BJ (cell line): ENCODE measurements around the gene RSBN1. TPM values are rescaled to one million over a fixed set of nuclear protein-coding genes. Genes with fewer than 3 reads are reported as not detected.

Experiments used
- CTCF ChIA-PET: fragments of 350-600 bp; formaldehyde crosslinking; extraction: SDS; loops from one replicate; lab custom pipeline; 2021; ENCODE audit warnings: antibody characterized with exemption, inconsistent platforms; lab: Yijun Ruan, JAX
- POLR2A ChIA-PET: fragments of 300-600 bp; sonication (Branson Sonifier 250); formaldehyde crosslinking; extraction: SDS; loops from one replicate; lab custom pipeline; 2021; ENCODE audit warnings: antibody characterized with exemption; lab: Charles Lee
- DNase-seq: peaks from one replicate; pipeline ENCODE4 v3.0.0-alpha.2; 2011; ENCODE audit warnings: low read depth
- H3K27me3 ChIP-seq: 2 replicates; pipeline ENCODE4 v1.6.0; 2011; ENCODE audit warnings: low read length; ENCODE audit not compliant: control insufficient read depth, insufficient read depth
- H3K36me3 ChIP-seq: 2 replicates; pipeline ENCODE4 v1.5.1; 2011; ENCODE audit warnings: low read length; ENCODE audit not compliant: control insufficient read depth, insufficient read depth
- H3K4me3 ChIP-seq: 2 replicates; pipeline ENCODE4 v1.5.1; 2011; ENCODE audit warnings: low read depth, mild to moderate bottlenecking, control low read depth, low read length
- polyA plus RNA-seq: library from polyadenylated mRNA; depleted of rRNA; stranded (reverse); fragments of >200 nt; gene quantifications from 2 replicates; pipeline ENCODE4 v1.2.3, GENCODE V29; 2011; rRNA removed
- TF ChIP-seq, protein P1 (sequence below): IDR thresholded peaks from 2 replicates; pipeline ENCODE4 v1.5.1; 2011; ENCODE audit warnings: low read depth, mild to moderate bottlenecking, control low read depth, inconsistent platforms, low read length, moderate library complexity; ENCODE audit not compliant: insufficient read depth

RSBN1 gene
- polyA plus RNA-seq, 1 experiment = 4.0 TPM

DNA sequence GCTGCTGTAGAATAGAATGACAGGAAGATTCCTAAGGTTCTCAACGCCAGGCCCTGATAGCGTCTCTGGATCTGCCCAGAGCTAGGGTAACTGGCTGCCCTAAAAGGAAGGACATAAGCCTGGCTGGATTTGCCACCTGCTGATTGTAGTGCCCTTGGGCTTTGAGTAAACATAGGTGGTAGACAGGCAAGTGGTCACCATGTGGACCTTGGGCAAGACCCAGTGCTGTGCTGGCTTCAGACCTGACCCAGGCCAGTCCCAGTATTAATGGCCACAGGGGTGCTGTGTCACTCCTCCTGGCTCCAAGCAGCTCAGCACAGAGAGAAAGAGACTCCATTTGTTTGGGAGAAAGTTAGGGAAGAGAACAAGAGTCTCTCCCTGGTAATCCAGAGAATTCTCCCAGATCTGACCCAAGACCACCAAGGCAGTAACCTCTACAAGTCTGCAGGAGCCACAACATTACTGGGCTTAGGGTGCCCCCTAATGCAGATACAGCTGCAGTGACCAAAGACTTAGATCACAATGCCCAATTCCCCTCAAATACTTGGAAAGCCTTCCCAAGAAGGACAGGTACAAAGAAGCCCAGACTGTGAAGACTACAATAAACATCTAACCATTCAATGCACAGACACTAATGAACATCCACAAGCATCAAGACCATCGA is 97.5 kb downstream of the RSBN1 start:
- peaks cover 1% of the 10 kb centered on the region for H3K36me3 ChIP-seq
- no peak for DNase-seq
- TF ChIP-seq, protein P1, sequence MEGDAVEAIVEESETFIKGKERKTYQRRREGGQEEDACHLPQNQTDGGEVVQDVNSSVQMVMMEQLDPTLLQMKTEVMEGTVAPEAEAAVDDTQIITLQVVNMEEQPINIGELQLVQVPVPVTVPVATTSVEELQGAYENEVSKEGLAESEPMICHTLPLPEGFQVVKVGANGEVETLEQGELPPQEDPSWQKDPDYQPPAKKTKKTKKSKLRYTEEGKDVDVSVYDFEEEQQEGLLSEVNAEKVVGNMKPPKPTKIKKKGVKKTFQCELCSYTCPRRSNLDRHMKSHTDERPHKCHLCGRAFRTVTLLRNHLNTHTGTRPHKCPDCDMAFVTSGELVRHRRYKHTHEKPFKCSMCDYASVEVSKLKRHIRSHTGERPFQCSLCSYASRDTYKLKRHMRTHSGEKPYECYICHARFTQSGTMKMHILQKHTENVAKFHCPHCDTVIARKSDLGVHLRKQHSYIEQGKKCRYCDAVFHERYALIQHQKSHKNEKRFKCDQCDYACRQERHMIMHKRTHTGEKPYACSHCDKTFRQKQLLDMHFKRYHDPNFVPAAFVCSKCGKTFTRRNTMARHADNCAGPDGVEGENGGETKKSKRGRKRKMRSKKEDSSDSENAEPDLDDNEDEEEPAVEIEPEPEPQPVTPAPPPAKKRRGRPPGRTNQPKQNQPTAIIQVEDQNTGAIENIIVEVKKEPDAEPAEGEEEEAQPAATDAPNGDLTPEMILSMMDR = no peak
- ChIA-PET CTCF (interaction anchor here (0.6 to 2.0 kb wide), 4 partner anchors 15 to 575 kb away, joined by 3 to 6 read pairs (median 4); no protein-coding TSS in a partner anchor), POLR2A (no interaction called here)
- H3K27me3 ChIP-seq = no peaks in the 10 kb centered on the region
- no peak overlapping the region for H3K4me3 ChIP-seq

Other genes starting within 250 kb of the RSBN1 start
- 7.4 and 10.9 TPM in 2 replicates for gene PHTF1, start 53.0 kb downstream of the RSBN1 start, polyA plus RNA-seq
- 0.02 and 0.06 TPM in 2 replicates for gene PTPN22, start 59.2 kb upstream of the RSBN1 start, polyA plus RNA-seq
- gene BCL2L15, start 75.1 kb upstream of the RSBN1 start, polyA plus RNA-seq = 0.02 and 0.06 TPM in 2 replicates
- gene AP4B1, start 92.3 kb upstream of the RSBN1 start, polyA plus RNA-seq = 9.5 and 13.2 TPM in 2 replicates
- gene DCLRE1B, start 92.8 kb upstream of the RSBN1 start, polyA plus RNA-seq = 3.4 and 4.5 TPM in 2 replicates
- gene HIPK1, start 116.8 kb upstream of the RSBN1 start, polyA plus RNA-seq = 27.6 and 29.7 TPM in 2 replicates
- gene OLFML3, start 167.0 kb upstream of the RSBN1 start, polyA plus RNA-seq = 72.6 and 76.8 TPM in 2 replicates